ENCODE data around the gene MAP4K4. TPM values are rescaled to one million over a fixed set of nuclear protein-coding genes. Genes with fewer than 3 reads are reported as not detected.

The MAP4K4 gene
- polyA plus RNA-seq, 1 donor (not counting 4 experiments of a cell fraction or from before 2014, with no cell fraction given), result 84.1 TPM

DNA sequence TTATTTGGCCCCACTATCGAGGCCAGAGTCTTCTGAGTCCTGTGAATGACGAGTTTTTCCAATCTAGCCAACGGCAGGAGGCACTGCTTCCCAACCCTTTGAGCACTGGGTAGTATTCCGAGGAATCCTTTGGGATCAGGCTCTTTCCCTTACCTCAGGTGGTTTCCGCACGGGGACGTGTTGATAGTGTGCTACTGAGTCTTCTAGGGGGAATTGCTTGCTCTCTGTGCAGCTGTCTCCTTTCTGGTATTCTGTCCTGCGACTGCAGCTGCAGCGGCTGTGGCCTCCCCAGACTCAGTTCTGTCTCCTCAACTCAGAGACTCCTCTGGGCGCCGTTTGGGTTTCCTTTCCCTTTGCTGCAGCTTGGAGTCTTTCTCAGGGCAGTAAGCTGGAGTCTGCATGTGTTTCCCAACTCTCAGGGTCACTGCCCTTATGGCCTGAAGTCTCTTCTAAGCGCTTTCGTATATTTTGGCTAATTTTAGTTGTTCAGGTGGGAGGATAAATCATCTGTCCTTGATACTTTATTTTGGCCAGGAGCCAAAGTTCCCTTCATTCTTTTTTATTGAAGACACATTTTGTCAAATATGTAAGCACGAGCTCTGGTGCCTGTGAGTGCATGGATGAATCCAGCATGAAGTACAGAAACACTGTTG, 118.4 kb downstream of the MAP4K4 start:
- H3K4me2 ChIP-seq (ENCODE audit: control insufficient read depth, extremely low read depth, insufficient read depth, low read depth, low read length), result no peak overlapping the region
- no peak overlapping the region for H2AFZ ChIP-seq (ENCODE audit: control insufficient read depth, low read length)
- no peaks in the 10 kb centered on the region for H3K9me3 ChIP-seq (ENCODE audit: control insufficient read depth, low read depth, low read length)
- dilution Hi-C loops (cut with MboI; ENCODE audit: extremely low pct_ligation_motif_present, low sequenced_read_pairs), result no loop called here
- peaks cover 2% of the 10 kb centered on the region for H4K20me1 ChIP-seq (ENCODE audit: control insufficient read depth, extremely low read depth, insufficient read depth, low read length)
- H3K36me3 ChIP-seq (ENCODE audit: control insufficient read depth in 2 of 2, extremely low read depth in 1 of 2, insufficient read depth in 2 of 2, low read length in 2 of 2), result peaks cover 0 to 4% of the 10 kb centered on the region in 2 experiments
- no peaks in the 10 kb centered on the region for H3K9me1 ChIP-seq (ENCODE audit: control insufficient read depth, extremely low read depth, insufficient read depth, low read length)
- TF ChIP-seq, protein P1, sequence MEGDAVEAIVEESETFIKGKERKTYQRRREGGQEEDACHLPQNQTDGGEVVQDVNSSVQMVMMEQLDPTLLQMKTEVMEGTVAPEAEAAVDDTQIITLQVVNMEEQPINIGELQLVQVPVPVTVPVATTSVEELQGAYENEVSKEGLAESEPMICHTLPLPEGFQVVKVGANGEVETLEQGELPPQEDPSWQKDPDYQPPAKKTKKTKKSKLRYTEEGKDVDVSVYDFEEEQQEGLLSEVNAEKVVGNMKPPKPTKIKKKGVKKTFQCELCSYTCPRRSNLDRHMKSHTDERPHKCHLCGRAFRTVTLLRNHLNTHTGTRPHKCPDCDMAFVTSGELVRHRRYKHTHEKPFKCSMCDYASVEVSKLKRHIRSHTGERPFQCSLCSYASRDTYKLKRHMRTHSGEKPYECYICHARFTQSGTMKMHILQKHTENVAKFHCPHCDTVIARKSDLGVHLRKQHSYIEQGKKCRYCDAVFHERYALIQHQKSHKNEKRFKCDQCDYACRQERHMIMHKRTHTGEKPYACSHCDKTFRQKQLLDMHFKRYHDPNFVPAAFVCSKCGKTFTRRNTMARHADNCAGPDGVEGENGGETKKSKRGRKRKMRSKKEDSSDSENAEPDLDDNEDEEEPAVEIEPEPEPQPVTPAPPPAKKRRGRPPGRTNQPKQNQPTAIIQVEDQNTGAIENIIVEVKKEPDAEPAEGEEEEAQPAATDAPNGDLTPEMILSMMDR (optimal IDR thresholded peaks at IDR 0.05 in 1 of 3, IDR thresholded peaks at IDR 0.05 in 1 of 3, conservative IDR thresholded peaks at IDR 0.05 in 1 of 3; ENCODE audit: extremely low read depth in 1 of 3, insufficient read depth in 2 of 3, low read length in 3 of 3), result no peak
- no peak for TF ChIP-seq EZH2 (IDR thresholded peaks at IDR 0.05; ENCODE audit: low read length)
- H3K27ac ChIP-seq (ENCODE audit: control insufficient read depth, insufficient read depth, low read length), result no peak overlapping the region
- peaks cover 85% of the 10 kb centered on the region for H3K79me2 ChIP-seq (ENCODE audit: control insufficient read depth, insufficient read depth, low read length)
- no peak for DNase-seq (ENCODE audit: low read depth, low spot score)
- no peak overlapping the region for H3K4me3 ChIP-seq (ENCODE audit: control insufficient read depth in 2 of 3, extremely low read depth in 1 of 3, insufficient read depth in 2 of 3, low read depth in 1 of 3, low read length in 3 of 3)
- H3K4me1 ChIP-seq (ENCODE audit: control insufficient read depth, extremely low read depth, insufficient read depth, low read length), result peaks cover 43% of the 10 kb centered on the region
- no peak overlapping the region for H3K9ac ChIP-seq (ENCODE audit: control insufficient read depth, extremely low read depth, insufficient read depth, low read length)
- no peak for FAIRE-seq
- H3K27me3 ChIP-seq (ENCODE audit: control insufficient read depth, extremely low read depth, insufficient read depth, low read length), result no peaks in the 10 kb centered on the region

GRCh38 chr2:101816598-101816997, 119.1 kb downstream of the MAP4K4 start:
- H3K79me2 ChIP-seq (ENCODE audit: control insufficient read depth, insufficient read depth, low read length), result peaks cover 85% of the 10 kb centered on the region
- no peaks in the 10 kb centered on the region for H3K9me3 ChIP-seq (ENCODE audit: control insufficient read depth, low read depth, low read length)
- FAIRE-seq (no peak), DNase-seq (ENCODE audit: low read depth, low spot score) (no peak)
- H2AFZ ChIP-seq (ENCODE audit: control insufficient read depth, low read length), result no peak overlapping the region
- no peak overlapping the region for H3K4me2 ChIP-seq (ENCODE audit: control insufficient read depth, extremely low read depth, insufficient read depth, low read depth, low read length)
- no peaks in the 10 kb centered on the region for H3K9me1 ChIP-seq (ENCODE audit: control insufficient read depth, extremely low read depth, insufficient read depth, low read length)
- H3K27me3 ChIP-seq (ENCODE audit: control insufficient read depth, extremely low read depth, insufficient read depth, low read length), result no peaks in the 10 kb centered on the region
- H3K4me3 ChIP-seq (ENCODE audit: control insufficient read depth in 2 of 3, extremely low read depth in 1 of 3, insufficient read depth in 2 of 3, low read depth in 1 of 3, low read length in 3 of 3), result no peak overlapping the region
- TF ChIP-seq, protein P1 (optimal IDR thresholded peaks at IDR 0.05 in 1 of 3, IDR thresholded peaks at IDR 0.05 in 1 of 3, conservative IDR thresholded peaks at IDR 0.05 in 1 of 3; ENCODE audit: extremely low read depth in 1 of 3, insufficient read depth in 2 of 3, low read length in 3 of 3), result no peak
- no peak for TF ChIP-seq EZH2 (IDR thresholded peaks at IDR 0.05; ENCODE audit: low read length)
- peaks cover 50% of the 10 kb centered on the region for H3K4me1 ChIP-seq (ENCODE audit: control insufficient read depth, extremely low read depth, insufficient read depth, low read length)
- peaks cover 0 to 4% of the 10 kb centered on the region in 2 experiments for H3K36me3 ChIP-seq (ENCODE audit: control insufficient read depth in 2 of 2, extremely low read depth in 1 of 2, insufficient read depth in 2 of 2, low read length in 2 of 2)
- H3K27ac ChIP-seq (ENCODE audit: control insufficient read depth, insufficient read depth, low read length), result no peak overlapping the region
- dilution Hi-C loops (cut with MboI; ENCODE audit: extremely low pct_ligation_motif_present, low sequenced_read_pairs), result no loop called here
- no peak overlapping the region for H3K9ac ChIP-seq (ENCODE audit: control insufficient read depth, extremely low read depth, insufficient read depth, low read length)
- H4K20me1 ChIP-seq (ENCODE audit: control insufficient read depth, extremely low read depth, insufficient read depth, low read length), result peaks cover 2% of the 10 kb centered on the region
